ENCODE results near the gene ITIH2.
A peak's percentile ranks its signal among the peaks of the same experiment; 100 is the strongest.
"Not testable (repeated sequence)": the region's sequence is repeated elsewhere in the genome, so short reads cannot be mapped to it uniquely, and the experiment has no call there.

The ITIH2 gene

GRCh38 chr10:7748637-7749036 lies 45.5 kb downstream of the ITIH2 start:
- DNase-seq, result not testable (repeated sequence)

GRCh38 chr10:7750222-7750621 lies 47.1 kb downstream of the ITIH2 start:
- no peak for DNase-seq

- no peak for DNase-seq
Observed at GRCh38 chr10:7752251-7752650, 49.1 kb downstream of the ITIH2 start.

GRCh38 chr10:7755103-7755502 lies 52.0 kb downstream of the ITIH2 start:
- no peak for DNase-seq

- DNase-seq, result peak; percentile 17
Observed at GRCh38 chr10:7756360-7756992, 53.4 kb downstream of the ITIH2 start.

- DNase-seq, result no peak
Observed at GRCh38 chr10:7763929-7764328, 60.8 kb downstream of the ITIH2 start.

- DNase-seq, result no peak
Observed at GRCh38 chr10:7766241-7766640, 63.1 kb downstream of the ITIH2 start.

- no peak for DNase-seq
Observed at GRCh38 chr10:7767209-7767608, 64.1 kb downstream of the ITIH2 start.

GRCh38 chr10:7768417-7768816 lies 65.3 kb downstream of the ITIH2 start:
- DNase-seq, result no peak

GRCh38 chr10:7773845-7774801 lies 71.0 kb downstream of the ITIH2 start:
- DNase-seq, result no peak

GRCh38 chr10:7776777-7777176 lies 73.7 kb downstream of the ITIH2 start:
- no peak for DNase-seq

GRCh38 chr10:7782194-7782593 lies 79.1 kb downstream of the ITIH2 start:
- not testable (repeated sequence) for DNase-seq

- DNase-seq, result no peak
Observed at GRCh38 chr10:7786430-7786829, 83.3 kb downstream of the ITIH2 start.

GRCh38 chr10:7787150-7787856 lies 84.2 kb downstream of the ITIH2 start:
- no peak for DNase-seq

GRCh38 chr10:7787857-7788638 lies 84.9 kb downstream of the ITIH2 start, which contains the start of the genes ATP5F1C and KIN:
TSS of gene ATP5F1C (plus strand) at chr10:7788177. CDS start at chr10:7788208, 31 bp downstream.
TSS of gene KIN (minus strand) at chr10:7787993. CDS start at chr10:7787933, 60 bp downstream.
- DNase-seq, result peak; percentile 97

- DNase-seq, result no peak
Observed at GRCh38 chr10:7788639-7789286, 85.6 kb downstream of the ITIH2 start.

GRCh38 chr10:7789390-7789789 lies 86.3 kb downstream of the ITIH2 start:
- DNase-seq, result no peak

- no peak for DNase-seq
Observed at GRCh38 chr10:7792541-7792940, 89.4 kb downstream of the ITIH2 start.

GRCh38 chr10:7794251-7795026 lies 91.3 kb downstream of the ITIH2 start:
- DNase-seq, result no peak

- DNase-seq, result no peak
Observed at GRCh38 chr10:7795605-7796004, 92.5 kb downstream of the ITIH2 start.

- DNase-seq, result no peak
Observed at GRCh38 chr10:7797582-7797981, 94.5 kb downstream of the ITIH2 start.
